ENCODE measurements around the gene TMEM208.

Gene TMEM208

DNA sequence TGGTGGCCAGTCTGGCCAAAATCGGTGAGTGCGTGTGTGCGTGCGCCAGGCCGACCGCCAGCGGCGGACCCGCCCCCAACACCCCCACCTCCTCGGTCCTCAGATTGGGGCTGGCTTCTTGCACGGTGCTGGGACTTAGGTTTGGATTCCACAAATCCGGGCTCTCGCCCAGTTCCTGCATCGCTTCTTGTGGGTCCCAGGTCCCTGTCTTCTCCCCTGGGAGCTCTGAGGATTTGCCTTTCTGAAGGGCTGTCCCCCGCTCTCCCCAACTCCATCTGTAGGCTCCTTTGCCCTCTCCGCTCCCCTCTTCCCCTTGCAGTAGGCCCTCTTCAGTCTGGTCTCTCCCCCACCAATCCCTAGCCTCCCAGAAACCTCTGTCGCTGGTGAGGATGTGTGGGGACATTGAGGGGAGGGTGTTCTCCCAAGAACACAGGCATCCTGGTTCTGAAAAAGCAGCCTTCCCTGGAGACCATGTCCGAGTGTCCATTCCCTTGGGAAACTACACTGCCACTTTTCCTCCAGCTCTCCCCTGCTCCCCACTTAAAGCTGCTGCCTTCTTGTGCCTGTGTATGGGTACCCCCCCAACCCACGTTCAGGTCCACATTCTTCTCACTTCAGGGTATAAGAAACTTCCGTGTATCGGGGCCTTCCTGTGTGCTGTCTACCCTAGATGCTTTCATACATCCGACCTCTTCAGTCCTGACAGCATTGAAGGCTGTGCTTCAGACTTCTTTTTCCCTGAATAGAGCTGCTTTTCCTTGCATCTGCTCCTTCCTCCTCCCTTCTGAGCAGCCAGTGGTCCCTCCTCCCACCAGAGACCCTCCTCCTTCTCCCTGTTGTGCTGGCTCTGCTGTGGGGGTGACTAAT, 22.5 kb downstream of the TMEM208 start:
- peak overlapping the region; percentile 59 for H3K4me3 Mint-ChIP-seq
- intact Hi-C loops (cut with micrococcal nuclease), result no loop called here
- H3K9me3 Mint-ChIP-seq, result no peaks in the 10 kb centered on the region
- peaks cover 10% of the 10 kb centered on the region for H3K36me3 Mint-ChIP-seq (ENCODE audit: low read depth)
- peaks cover 42% of the 10 kb centered on the region for H3K4me1 Mint-ChIP-seq (ENCODE audit: low read depth)
- no peak overlapping the region for H3K27ac Mint-ChIP-seq
- peaks cover 38% of the 10 kb centered on the region for H3K27me3 Mint-ChIP-seq

DNA sequence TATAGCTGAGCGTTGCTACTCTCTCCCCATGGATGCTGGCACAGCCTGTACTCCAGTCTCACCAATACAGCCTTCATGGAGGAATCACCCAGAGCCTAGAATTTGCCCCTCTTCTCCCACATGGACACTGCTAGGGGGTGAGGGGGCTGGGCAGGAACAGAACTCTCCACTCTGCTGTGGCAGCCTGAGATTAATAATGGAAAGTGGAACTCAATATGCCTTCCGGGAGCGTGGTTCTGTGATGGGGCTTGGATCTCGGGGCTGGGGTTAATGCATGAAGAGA, 23.1 kb downstream of the TMEM208 start:
- Mint-ChIP-seq H3K9me3 (no peaks in the 10 kb centered on the region), H3K27ac (no peak overlapping the region), H3K36me3 (ENCODE audit: low read depth) (peaks cover 10% of the 10 kb centered on the region), H3K27me3 (peaks cover 38% of the 10 kb centered on the region), H3K4me3 (no peak overlapping the region), H3K4me1 (ENCODE audit: low read depth) (peaks cover 36% of the 10 kb centered on the region)
- intact Hi-C loops (cut with micrococcal nuclease), result no loop called here

DNA sequence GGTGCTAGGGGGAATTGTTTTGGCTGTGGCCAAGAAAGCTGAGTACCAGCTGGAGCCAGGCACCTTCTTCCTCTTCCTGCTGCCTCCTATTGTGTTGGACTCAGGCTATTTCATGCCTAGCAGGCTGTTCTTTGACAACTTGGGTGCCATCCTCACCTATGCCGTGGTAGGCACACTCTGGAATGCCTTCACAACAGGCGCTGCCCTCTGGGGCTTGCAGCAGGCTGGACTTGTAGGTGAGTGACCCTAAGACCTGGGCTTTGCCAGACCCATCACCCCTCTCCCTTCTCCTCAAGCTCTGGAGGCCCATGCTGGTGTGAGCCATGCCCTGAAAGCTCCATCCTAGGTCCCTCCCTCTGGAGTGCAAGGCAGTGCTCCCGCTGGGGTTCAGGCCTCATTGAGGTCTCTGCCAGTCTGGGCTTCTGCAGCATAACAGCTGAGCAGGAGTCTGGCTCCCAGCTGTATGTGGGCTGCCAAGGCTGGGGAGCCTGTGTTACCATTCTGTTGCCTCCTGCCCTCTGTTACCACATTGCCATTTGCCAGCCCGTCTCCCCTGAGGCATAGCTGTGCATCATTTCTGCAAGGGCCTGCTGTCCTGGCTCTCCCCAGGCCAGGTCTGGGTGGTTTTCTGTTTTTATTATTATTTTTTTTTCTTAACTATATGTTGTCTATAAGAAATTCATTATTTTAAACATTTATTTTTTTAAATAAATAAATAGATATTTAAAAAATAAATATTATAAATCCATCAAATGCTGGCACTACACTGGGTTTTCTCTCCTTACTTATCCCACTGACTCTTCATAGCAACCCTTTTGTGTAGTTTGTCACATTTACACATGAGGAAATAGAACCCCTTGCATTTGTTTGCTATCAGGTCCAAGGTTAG, 25.9 kb downstream of the TMEM208 start:
- H3K9me3 Mint-ChIP-seq, result no peaks in the 10 kb centered on the region
- H3K27me3 Mint-ChIP-seq, result peaks cover 44% of the 10 kb centered on the region

DNA sequence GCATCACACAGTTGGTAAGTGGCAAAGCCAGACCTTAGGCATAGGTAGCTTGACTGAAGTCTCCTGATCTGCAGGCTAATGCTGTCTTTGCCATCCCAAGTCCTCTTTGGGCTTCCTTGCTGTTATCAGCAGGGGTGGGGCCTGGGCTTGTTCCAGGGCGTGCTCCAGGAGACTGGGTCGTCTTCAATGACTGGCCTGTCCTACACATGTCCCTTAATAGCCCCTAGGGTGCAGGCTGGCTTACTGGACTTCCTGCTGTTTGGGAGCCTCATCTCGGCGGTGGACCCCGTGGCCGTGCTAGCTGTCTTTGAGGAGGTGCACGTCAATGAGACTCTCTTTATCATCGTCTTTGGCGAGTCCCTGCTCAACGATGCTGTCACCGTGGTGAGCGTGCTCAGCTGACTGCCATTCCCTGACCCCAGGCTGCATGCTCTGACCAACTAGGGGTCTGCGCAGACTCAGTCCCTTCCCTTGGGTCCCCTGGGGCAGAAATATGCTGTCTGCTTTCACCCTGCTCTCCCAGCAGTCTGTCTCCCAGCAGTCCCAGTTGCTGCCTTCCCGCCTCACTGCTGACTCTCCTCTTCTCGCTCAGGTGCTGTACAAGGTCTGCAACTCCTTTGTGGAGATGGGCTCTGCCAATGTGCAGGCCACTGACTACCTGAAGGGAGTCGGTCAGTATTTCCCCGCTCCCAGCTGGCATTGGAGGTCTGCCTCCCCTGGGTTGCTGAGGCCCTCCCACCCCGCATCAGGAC, 28.0 kb downstream of the TMEM208 start:
- H3K27ac Mint-ChIP-seq, result no peak overlapping the region
- no peaks in the 10 kb centered on the region for H3K9me3 Mint-ChIP-seq
- intact Hi-C loops (cut with micrococcal nuclease), result no loop called here
- H3K4me3 Mint-ChIP-seq, result no peak overlapping the region
- H3K4me1 Mint-ChIP-seq (ENCODE audit: low read depth), result peaks cover 4% of the 10 kb centered on the region
- H3K36me3 Mint-ChIP-seq (ENCODE audit: low read depth), result no peaks in the 10 kb centered on the region
- H3K27me3 Mint-ChIP-seq, result peaks cover 26% of the 10 kb centered on the region

More for the DNA sequence above, 25.9 kb downstream of the TMEM208 start:
- Mint-ChIP-seq H3K36me3 (ENCODE audit: low read depth) (no peaks in the 10 kb centered on the region), H3K4me1 (ENCODE audit: low read depth) (peaks cover 25% of the 10 kb centered on the region), H3K27ac (no peak overlapping the region), H3K4me3 (no peak overlapping the region)
- intact Hi-C loops (cut with micrococcal nuclease), result no loop called here

DNA sequence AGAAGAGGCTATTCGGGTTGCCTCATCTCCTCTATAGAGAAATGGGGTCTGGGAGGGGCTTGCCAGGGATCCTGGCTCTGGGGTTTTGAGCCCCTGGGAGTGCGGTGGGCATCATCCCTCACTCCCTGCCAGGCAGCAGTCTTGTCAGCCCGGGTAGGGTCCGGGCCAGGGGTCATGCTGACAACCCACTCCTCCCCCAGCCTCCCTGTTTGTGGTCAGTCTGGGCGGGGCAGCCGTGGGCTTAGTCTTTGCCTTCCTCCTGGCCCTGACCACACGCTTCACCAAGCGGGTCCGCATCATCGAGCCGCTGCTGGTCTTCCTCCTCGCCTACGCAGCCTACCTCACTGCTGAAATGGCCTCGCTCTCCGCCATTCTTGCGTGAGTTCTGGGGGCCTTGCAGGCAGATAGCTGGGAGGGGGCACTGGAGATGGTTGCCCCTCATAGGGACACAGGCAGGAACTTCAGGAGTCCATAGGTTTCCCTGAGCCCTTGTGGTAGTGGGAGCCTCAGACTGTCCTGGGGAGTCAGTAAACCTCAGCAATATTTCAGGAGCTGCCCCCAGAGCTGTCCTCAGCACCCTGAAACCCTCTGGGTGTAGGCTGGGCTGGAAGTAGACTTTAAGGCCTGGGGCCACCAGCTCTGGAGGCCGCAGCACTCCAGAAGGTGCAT, 28.8 kb downstream of the TMEM208 start:
- Mint-ChIP-seq H3K9me3 (no peaks in the 10 kb centered on the region), H3K4me1 (ENCODE audit: low read depth) (no peaks in the 10 kb centered on the region), H3K27ac (no peak overlapping the region), H3K4me3 (no peak overlapping the region), H3K36me3 (ENCODE audit: low read depth) (no peaks in the 10 kb centered on the region), H3K27me3 (peaks cover 19% of the 10 kb centered on the region)
- intact Hi-C loops (cut with micrococcal nuclease), result no loop called here

DNA sequence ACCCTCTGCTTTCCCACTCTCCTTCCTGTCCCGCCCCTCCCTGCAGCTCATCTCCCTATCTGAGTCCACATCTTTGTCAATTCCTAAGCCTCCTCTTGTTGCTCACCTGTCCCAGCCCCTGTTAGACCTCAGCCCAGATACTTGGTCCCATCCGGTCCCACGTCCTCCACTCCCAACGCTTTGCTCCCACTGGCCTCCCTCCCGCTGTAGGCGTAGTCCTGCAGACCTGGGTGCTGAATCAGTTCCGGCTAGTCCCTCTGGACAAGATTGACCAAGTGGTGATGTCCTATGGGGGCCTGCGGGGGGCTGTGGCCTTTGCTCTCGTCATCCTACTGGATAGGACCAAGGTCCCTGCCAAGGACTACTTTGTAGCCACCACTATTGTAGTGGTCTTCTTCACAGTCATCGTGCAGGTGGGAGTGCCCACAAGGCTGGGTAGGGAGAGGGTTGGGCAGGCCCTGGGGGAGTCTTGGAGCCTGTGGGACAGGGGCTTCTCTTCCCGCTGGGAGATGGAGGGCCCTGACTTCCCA, 29.8 kb downstream of the TMEM208 start:
- Mint-ChIP-seq H3K27me3 (peaks cover 13% of the 10 kb centered on the region), H3K36me3 (ENCODE audit: low read depth) (no peaks in the 10 kb centered on the region), H3K9me3 (no peaks in the 10 kb centered on the region), H3K4me3 (no peak overlapping the region), H3K27ac (no peak overlapping the region), H3K4me1 (ENCODE audit: low read depth) (no peaks in the 10 kb centered on the region)
- intact Hi-C loops (cut with micrococcal nuclease), result no loop called here

DNA sequence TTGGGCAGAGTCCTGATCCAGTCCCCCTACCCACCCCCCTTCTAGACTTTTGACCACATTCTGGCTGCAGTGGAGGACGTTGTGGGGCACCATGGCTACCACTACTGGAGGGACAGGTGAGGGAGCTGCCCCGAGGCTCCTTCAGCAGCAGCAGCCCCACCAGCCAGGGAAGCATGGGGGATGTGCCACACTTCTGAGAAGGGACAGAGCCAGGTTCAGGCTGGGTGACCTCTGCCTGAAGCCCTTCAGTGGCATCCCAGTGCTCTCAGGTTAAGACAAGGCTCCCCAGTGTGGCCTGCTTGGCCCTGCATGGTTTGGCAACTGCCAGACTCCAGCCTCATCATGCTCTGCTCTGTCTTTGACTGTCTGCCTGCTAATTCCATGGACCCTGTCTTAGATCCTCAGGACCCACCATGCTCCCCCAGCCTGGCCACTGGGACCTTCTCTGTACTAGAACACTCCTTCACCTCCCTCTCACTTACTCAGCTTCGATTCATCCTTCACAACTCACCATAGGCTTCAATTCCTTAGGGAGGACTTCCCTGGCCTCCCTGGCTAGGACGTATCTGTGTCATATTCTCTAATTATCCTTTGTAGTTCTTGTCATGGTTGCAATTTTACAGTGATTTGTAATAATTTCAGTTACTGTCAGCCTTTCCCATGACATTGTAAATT, 30.7 kb downstream of the TMEM208 start:
- H3K27me3 Mint-ChIP-seq, result peaks cover 13% of the 10 kb centered on the region
- intact Hi-C loops (cut with micrococcal nuclease), result no loop called here
- H3K27ac Mint-ChIP-seq, result no peak overlapping the region
- no peaks in the 10 kb centered on the region for H3K4me1 Mint-ChIP-seq (ENCODE audit: low read depth)
- H3K36me3 Mint-ChIP-seq (ENCODE audit: low read depth), result no peaks in the 10 kb centered on the region
- no peaks in the 10 kb centered on the region for H3K9me3 Mint-ChIP-seq
- no peak overlapping the region for H3K4me3 Mint-ChIP-seq

DNA sequence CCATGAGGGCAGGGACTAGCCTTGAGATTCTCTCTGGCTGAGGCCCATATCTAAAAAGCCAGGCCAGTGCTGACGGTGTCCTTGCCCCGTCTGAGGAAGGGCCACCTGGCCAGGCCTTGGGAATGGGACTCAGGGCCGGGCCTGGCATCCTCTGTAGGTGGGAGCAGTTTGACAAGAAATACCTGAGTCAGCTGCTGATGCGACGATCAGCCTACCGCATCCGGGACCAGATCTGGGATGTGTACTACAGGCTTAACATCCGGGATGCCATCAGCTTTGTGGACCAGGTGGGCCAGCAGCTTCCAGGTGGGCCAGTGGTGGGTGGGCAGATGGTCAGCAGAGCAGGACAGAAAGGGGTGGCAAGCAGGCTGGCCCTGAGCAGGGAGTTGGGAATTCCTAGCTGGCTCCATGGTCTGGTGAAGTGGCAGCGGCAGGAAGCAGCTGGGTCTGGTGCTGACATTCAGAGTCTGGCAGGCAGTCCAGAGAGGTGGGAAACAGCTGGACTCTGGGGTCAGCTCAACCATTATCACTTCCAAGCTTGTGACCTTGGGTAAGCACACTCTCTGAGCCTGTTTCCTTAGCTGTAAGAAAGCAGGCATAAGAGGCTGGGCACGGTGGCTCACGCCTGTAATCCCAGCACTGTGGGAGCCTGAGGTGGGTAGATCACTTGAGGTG, 31.4 kb downstream of the TMEM208 start:
- no peaks in the 10 kb centered on the region for H3K9me3 Mint-ChIP-seq
- H3K4me3 Mint-ChIP-seq, result no peak overlapping the region
- intact Hi-C loops (cut with micrococcal nuclease), result no loop called here
- no peak overlapping the region for H3K27ac Mint-ChIP-seq
- H3K4me1 Mint-ChIP-seq (ENCODE audit: low read depth), result no peaks in the 10 kb centered on the region
- no peaks in the 10 kb centered on the region for H3K36me3 Mint-ChIP-seq (ENCODE audit: low read depth)
- peaks cover 19% of the 10 kb centered on the region for H3K27me3 Mint-ChIP-seq

DNA sequence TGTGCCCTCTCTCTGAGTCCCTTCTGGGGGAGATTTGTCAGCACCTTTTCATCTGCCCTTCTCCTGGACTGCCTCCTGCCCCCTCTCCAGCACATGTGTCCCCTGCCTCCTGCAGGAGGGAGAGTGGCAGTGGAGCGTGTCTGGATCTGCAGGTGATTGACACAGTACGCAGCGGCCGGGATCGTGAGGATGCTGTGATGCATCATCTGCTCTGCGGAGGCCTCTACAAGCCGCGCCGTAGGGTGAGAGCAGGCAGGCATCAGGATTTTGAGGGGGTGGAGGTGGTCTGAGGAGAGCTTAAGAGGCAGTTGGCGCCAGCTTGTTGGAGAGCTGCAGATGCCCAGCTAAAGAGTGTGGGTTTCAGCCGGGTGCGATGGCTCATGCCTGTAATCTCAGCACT, 32.8 kb downstream of the TMEM208 start:
- H3K4me3 Mint-ChIP-seq, result no peak overlapping the region
- H3K27ac Mint-ChIP-seq, result no peak overlapping the region
- intact Hi-C loops (cut with micrococcal nuclease), result no loop called here
- no peaks in the 10 kb centered on the region for H3K36me3 Mint-ChIP-seq (ENCODE audit: low read depth)
- H3K9me3 Mint-ChIP-seq, result no peaks in the 10 kb centered on the region
- H3K27me3 Mint-ChIP-seq, result peaks cover 28% of the 10 kb centered on the region
- no peaks in the 10 kb centered on the region for H3K4me1 Mint-ChIP-seq (ENCODE audit: low read depth)

DNA sequence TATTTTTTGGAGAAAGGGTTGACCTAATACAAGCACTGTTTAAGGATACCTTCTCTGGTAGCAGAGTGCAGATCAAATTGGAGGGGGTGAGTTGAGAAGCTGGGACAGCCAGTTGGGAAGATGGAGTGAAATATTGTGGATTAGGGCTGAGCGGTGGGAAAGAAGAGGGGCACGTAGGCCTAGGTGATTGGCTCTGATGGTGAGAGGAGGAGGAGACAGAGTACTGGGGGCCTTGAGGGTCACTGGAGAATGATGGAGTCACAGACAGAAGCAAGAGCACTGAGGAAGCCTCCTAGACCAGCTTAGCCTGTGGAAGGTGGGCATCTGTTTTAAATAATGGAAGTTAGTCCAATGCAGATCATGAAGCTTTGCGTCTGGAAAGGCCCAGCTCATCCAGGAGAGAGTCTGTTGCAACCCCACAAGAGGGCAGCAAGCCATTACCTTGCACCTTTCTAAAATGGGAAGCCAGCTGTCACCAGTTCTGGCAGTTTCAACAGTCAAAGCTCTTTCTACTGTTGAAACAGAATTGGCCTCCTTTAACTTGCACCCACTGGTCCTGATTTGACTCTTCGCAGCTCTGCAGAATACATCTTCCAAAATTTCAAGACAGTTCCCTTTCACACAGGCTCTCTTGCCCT, 33.6 kb downstream of the TMEM208 start:
- Mint-ChIP-seq H3K4me3 (no peak overlapping the region), H3K9me3 (no peaks in the 10 kb centered on the region), H3K4me1 (ENCODE audit: low read depth) (no peaks in the 10 kb centered on the region), H3K27ac (no peak overlapping the region), H3K36me3 (ENCODE audit: low read depth) (no peaks in the 10 kb centered on the region), H3K27me3 (peaks cover 33% of the 10 kb centered on the region)
- intact Hi-C loops (cut with micrococcal nuclease), result no loop called here

DNA sequence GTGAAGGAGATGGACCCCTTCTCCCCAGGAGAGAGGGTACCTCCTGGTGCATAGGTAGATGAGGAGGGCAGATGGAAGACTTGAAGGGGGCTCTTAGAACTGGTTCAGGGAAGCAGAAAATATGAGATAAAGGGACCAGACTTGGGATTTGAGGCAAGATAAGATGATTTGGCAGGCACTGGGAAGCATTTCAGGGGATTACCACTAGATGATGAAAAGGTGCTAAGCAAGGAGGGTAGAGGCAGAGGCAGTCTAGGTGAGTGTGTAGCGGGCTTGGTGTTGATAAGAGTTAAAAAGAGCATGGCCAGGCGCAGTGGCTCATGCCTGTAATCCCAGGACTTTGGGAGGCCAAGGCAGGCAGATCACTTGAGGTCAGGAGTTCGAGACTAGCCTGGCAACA, 36.3 kb downstream of the TMEM208 start:
- Mint-ChIP-seq H3K4me1 (ENCODE audit: low read depth) (peaks cover 5% of the 10 kb centered on the region), H3K36me3 (ENCODE audit: low read depth) (no peaks in the 10 kb centered on the region), H3K4me3 (no peak overlapping the region), H3K9me3 (no peaks in the 10 kb centered on the region), H3K27me3 (peaks cover 35% of the 10 kb centered on the region), H3K27ac (no peak overlapping the region)
- intact Hi-C loops (cut with micrococcal nuclease), result no loop called here

DNA sequence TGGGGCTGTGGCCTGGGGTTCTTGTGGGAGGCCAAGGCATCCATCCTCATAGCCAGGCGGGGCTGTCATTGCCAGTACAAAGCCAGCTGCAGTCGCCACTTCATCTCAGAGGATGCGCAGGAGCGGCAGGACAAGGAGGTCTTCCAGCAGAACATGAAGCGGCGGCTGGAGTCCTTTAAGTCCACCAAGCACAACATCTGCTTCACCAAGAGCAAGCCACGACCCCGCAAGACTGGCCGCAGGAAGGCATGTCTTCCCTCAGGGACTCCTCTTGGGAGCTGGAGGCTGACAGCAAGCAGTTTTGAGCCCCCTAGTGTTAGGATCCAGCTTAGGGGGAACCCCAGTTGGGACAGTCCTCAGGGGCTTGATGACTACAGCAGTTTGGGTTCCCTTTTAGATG, 37.3 kb downstream of the TMEM208 start:
- H3K27ac Mint-ChIP-seq, result no peak overlapping the region
- intact Hi-C loops (cut with micrococcal nuclease), result no loop called here
- no peaks in the 10 kb centered on the region for H3K36me3 Mint-ChIP-seq (ENCODE audit: low read depth)
- peaks cover 39% of the 10 kb centered on the region for H3K27me3 Mint-ChIP-seq
- H3K4me1 Mint-ChIP-seq (ENCODE audit: low read depth), result peaks cover 5% of the 10 kb centered on the region
- no peaks in the 10 kb centered on the region for H3K9me3 Mint-ChIP-seq
- H3K4me3 Mint-ChIP-seq, result no peak overlapping the region
